NCI-H446 treated with DMSO at 0.1 percent for 48 hours (cell line): ENCODE measurements around the gene OR51B2.
"Not testable (repeated sequence)": the region's sequence is repeated elsewhere in the genome, so short reads cannot be mapped to it uniquely, and the experiment has no call there.

ENCODE experiments used
- DNase-seq: peaks from one replicate; lab custom pipeline; 2025; lab: John Stamatoyannopoulos, UW

The OR51B2 gene

GRCh38 chr11:5313326-5314023 lies 10.6 kb downstream of the OR51B2 start:
- not testable (repeated sequence) for DNase-seq

GRCh38 chr11:5310423-5310822 lies 13.7 kb downstream of the OR51B2 start:
- DNase-seq = no peak

- DNase-seq = no peak
Measured at GRCh38 chr11:5307256-5308019, 16.7 kb downstream of the OR51B2 start.

GRCh38 chr11:5304046-5304445 lies 20.1 kb downstream of the OR51B2 start:
- no peak for DNase-seq

DNA sequence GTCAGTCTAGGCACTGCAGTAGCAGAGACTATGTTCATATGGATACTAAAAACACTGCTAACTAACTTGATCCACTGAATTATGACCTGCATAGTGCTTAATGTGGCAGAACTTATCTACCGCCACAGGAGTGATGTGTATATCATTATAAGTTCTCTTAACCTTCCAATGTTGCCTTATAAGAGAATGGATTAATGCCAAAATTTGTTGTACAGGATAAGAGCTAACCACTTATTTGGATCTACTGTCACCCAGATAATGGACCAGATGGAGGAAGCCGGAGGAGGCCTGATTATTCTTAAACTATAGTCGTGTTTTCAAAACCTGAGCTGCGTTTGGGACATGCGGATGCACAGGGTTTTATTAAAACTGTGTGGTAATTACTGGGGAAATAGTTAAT lies 20.5 kb downstream of the OR51B2 start:
- no peak for DNase-seq

- no peak for DNase-seq
Measured at GRCh38 chr11:5301846-5302245, 22.3 kb downstream of the OR51B2 start, which contains the start of gene OR51B4. Gene OR51B4, minus strand, starts transcription at chr11:5301946. Its CDS starts 0 bp downstream, at chr11:5301946.

DNA sequence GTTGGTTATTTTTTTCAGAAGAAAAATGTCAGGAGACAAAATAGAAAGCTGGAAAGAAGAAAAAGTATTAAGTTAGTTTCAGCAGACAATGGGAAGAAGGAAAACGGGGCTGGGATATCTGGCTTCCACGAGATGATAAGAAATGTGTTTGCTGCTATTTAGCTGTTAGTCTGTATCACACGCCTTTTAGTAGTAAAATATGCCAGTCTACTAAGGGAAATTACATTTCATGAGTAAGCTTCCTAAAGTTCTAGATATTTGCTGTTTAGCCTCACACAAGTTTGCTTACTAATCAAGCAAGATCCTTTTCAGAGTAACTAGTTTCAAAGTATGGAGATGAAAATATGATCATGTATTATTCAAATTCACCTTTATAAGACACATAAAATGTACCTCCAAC lies 23.8 kb downstream of the OR51B2 start:
- no peak for DNase-seq

GRCh38 chr11:5298451-5298850 lies 25.6 kb downstream of the OR51B2 start:
- DNase-seq = no peak

DNA sequence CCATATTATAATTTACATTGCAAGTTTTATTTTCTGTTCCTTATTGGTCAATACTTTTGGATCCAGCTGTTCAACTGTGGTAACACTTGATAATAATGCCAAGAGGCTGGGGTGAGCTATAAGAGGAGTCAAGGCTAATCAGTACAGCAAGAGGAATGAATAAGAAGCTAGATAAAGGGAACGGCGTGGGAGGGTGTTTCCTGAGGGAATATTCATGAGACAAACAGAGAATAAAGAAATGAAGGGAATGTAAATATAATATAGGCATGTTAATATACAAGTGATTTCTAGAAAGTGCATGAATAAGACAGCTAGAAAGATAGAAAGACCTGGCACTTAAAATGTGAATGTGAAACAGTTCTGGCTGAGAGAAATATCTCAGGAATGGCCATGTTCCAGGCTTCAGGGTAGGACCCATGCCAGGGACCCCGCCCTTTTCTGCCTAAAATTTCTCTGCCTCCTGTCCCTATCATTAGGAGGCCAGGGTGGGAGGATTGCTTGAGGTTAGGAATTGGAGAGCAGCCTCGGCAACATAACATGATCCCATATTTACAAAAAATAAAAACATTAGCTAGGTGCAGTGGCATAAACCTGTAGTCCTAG lies 26.3 kb downstream of the OR51B2 start:
- no peak for DNase-seq

GRCh38 chr11:5294342-5294995 lies 29.6 kb downstream of the OR51B2 start:
- DNase-seq = not testable (repeated sequence)

DNA sequence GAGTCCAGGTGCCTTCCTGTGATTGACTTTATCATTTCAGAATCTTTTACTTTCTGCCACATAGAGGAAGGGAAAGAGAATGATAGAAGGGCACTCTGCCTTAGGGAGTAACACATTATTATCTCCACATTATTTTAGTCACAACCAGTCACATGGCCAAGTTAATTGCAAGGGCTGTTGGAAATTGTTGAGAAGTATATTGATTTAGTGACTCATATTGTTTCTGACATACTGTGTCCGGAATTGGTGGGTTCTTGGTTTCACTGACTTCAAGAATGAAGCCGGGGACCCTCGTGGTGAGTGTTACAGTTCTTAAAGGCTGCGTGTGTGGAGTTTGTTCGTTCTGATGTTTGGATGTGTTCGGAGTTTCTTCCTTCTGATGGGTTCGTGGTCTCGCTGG lies 31.1 kb downstream of the OR51B2 start:
- no peak for DNase-seq

GRCh38 chr11:5291207-5291838 lies 32.8 kb downstream of the OR51B2 start:
- DNase-seq = no peak

GRCh38 chr11:5290106-5290505 lies 34.0 kb downstream of the OR51B2 start:
- no peak for DNase-seq

GRCh38 chr11:5289696-5290095 lies 34.4 kb downstream of the OR51B2 start:
- DNase-seq = no peak

GRCh38 chr11:5288906-5289550 lies 35.1 kb downstream of the OR51B2 start:
- no peak for DNase-seq

DNA sequence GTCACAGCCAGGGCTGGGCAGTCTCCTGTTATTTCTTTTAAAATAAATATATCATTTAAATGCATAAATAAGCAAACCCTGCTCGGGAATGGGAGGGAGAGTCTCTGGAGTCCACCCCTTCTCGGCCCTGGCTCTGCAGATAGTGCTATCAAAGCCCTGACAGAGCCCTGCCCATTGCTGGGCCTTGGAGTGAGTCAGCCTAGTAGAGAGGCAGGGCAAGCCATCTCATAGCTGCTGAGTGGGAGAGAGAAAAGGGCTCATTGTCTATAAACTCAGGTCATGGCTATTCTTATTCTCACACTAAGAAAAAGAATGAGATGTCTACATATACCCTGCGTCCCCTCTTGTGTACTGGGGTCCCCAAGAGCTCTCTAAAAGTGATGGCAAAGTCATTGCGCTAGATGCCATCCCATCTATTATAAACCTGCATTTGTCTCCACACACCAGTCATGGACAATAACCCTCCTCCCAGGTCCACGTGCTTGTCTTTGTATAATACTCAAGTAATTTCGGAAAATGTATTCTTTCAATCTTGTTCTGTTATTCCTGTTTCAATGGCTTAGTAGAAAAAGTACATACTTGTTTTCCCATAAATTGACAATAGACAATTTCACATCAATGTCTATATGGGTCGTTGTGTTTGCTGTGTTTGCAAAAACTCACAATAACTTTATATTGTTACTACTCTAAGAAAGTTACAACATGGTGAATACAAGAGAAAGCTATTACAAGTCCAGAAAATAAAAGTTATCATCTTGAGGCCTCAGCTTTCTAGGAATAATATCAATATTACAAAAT lies 35.8 kb downstream of the OR51B2 start:
- no peak for DNase-seq

- DNase-seq = no peak
Measured at GRCh38 chr11:5286901-5287300, 37.2 kb downstream of the OR51B2 start.

- no peak for DNase-seq
Measured at GRCh38 chr11:5286351-5286750, 37.7 kb downstream of the OR51B2 start.

GRCh38 chr11:5285703-5286340 lies 38.3 kb downstream of the OR51B2 start:
- DNase-seq = no peak

- no peak for DNase-seq
Measured at GRCh38 chr11:5284637-5285036, 39.5 kb downstream of the OR51B2 start.
